Epithelial cell of esophagus (primary cell): ENCODE measurements around the gene MOXD1.
A peak's percentile ranks its signal among the peaks of the same experiment; 100 is the strongest.

Experiments
- DNase-seq: peaks from one replicate; pipeline ENCODE4 v3.0.0; 2010; ENCODE audit warnings: low read depth
- H3K4me3 ChIP-seq: 2 replicates; pipeline ENCODE4 v1.5.1; 2011; ENCODE audit warnings: mild to moderate bottlenecking, low read length, control low read depth
- CTCF ChIP-seq: IDR thresholded peaks from 2 replicates; pipeline ENCODE4 v1.5.1; 2011; ENCODE audit warnings: low read depth, mild to moderate bottlenecking, low read length, control low read depth, inconsistent platforms; ENCODE audit not compliant: insufficient read depth; ENCODE audit errors: missing control alignments

Gene MOXD1

GRCh38 chr6:132400883-132401617 is at the start of gene MOXD1:
MOXD1 (minus strand) TSS chr6:132401475; CDS start chr6:132401426, 49 bp downstream.
- H3K4me3 ChIP-seq = peak within 1 kb of the TSS; percentile 52
- peak; percentile 41 for DNase-seq
- TF ChIP-seq CTCF = no peak

GRCh38 chr6:132446855-132447241 is 45.6 kb upstream of the MOXD1 start:
- DNase-seq = no peak
- no peak for TF ChIP-seq CTCF
- H3K4me3 ChIP-seq = no peak overlapping the region

- no peak for DNase-seq
- H3K4me3 ChIP-seq = no peak overlapping the region
- TF ChIP-seq CTCF = no peak
Measured at GRCh38 chr6:132446141-132446854, 45.0 kb upstream of the MOXD1 start.

- TF ChIP-seq CTCF = no peak
- peak; percentile 76 for DNase-seq
- H3K4me3 ChIP-seq = no peak overlapping the region
Measured at GRCh38 chr6:132445201-132445951, 44.1 kb upstream of the MOXD1 start.

- H3K4me3 ChIP-seq = no peak overlapping the region
- TF ChIP-seq CTCF = no peak
- peak; percentile 10 for DNase-seq
Measured at GRCh38 chr6:132443206-132443605, 41.9 kb upstream of the MOXD1 start.

GRCh38 chr6:132430110-132430509 is 28.8 kb upstream of the MOXD1 start:
- DNase-seq = no peak
- TF ChIP-seq CTCF = no peak
- H3K4me3 ChIP-seq = no peak overlapping the region
